ENCODE data around the gene SPRR1A.

SPRR1A gene

DNA sequence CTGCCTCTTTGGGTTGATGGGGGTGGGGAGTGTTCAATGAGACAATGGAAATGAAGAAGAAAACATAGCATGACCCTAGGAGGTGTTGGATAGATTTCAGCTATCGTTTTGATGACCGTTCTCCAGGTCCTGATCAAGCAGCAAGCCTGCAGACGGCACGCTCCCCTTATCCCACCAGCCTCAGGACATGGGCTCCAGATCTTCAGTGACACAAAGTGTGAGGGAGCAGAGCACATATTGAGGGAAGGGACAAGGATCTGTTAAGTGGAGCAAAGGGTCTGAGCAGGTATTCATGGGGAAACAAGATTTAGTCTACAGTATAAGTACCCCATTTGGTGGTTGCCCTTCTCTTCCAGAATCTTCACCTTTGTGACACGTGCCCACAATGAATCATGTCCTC is 32.2 kb upstream of the SPRR1A start:
- no peak overlapping the region for H3K4me3 ChIP-seq (ENCODE audit: low read depth, low read length)
- TF ChIP-seq, protein P1, sequence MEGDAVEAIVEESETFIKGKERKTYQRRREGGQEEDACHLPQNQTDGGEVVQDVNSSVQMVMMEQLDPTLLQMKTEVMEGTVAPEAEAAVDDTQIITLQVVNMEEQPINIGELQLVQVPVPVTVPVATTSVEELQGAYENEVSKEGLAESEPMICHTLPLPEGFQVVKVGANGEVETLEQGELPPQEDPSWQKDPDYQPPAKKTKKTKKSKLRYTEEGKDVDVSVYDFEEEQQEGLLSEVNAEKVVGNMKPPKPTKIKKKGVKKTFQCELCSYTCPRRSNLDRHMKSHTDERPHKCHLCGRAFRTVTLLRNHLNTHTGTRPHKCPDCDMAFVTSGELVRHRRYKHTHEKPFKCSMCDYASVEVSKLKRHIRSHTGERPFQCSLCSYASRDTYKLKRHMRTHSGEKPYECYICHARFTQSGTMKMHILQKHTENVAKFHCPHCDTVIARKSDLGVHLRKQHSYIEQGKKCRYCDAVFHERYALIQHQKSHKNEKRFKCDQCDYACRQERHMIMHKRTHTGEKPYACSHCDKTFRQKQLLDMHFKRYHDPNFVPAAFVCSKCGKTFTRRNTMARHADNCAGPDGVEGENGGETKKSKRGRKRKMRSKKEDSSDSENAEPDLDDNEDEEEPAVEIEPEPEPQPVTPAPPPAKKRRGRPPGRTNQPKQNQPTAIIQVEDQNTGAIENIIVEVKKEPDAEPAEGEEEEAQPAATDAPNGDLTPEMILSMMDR (IDR thresholded peaks at IDR 0.05; ENCODE audit: low read depth, low read length) = no peak
- DNase-seq = no peak

DNA sequence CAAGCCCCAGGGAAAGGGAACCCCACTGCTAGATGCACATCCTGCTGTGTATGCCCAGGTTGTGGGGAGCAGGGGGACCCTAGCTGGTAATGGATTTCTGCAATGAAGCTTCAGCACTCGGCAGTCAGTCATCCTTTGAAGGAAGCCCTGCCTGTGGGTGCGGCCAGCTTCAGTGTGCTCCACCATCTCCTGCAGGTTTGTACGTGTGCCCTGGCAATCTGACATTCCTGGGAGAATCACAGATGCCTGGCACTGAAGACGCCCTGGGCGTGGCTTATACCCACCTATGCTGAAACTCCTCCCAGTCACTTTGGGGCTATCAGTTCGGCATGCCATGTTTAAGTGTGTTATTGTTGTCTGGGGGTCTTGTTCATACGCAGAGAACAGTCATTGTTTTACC is 30.1 kb upstream of the SPRR1A start:
- no peaks in the 10 kb centered on the region for H3K9me3 ChIP-seq
- H3K27me3 ChIP-seq = no peaks in the 10 kb centered on the region
- TF ChIP-seq, protein P1 (IDR thresholded peaks at IDR 0.05; ENCODE audit: low read depth, low read length) = no peak
- no peak overlapping the region for H3K4me3 ChIP-seq (ENCODE audit: low read depth, low read length)
- DNase-seq = no peak
- no peaks in the 10 kb centered on the region for H3K4me1 ChIP-seq
- H3K36me3 ChIP-seq = no peaks in the 10 kb centered on the region

More for the DNA sequence above, 32.2 kb upstream of the SPRR1A start:
- no peaks in the 10 kb centered on the region for H3K4me1 ChIP-seq
- no peaks in the 10 kb centered on the region for H3K27me3 ChIP-seq
- no peaks in the 10 kb centered on the region for H3K36me3 ChIP-seq
- no peaks in the 10 kb centered on the region for H3K9me3 ChIP-seq

DNA sequence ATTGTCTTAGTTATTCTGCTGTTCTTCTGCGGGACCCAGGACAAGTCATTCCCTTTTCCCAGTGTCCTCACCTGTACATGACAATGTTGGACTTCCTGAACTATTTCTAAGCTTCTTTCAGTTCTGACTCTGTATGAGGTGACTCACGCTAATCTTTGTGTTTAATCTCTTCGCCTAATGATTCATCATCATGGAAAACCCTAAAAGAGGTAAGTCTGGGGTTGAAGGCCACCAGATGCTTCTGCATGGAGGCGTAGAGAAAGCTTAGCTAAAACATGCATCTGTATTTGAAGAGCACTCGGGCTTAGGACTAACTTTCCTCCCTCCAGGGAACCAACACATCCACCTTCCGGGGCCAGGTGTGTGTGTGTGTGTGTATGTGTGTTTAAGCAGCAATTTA is 29.4 kb upstream of the SPRR1A start:
- H3K4me1 ChIP-seq = no peaks in the 10 kb centered on the region
- H3K27me3 ChIP-seq = no peaks in the 10 kb centered on the region
- TF ChIP-seq, protein P1 (IDR thresholded peaks at IDR 0.05; ENCODE audit: low read depth, low read length) = no peak
- H3K9me3 ChIP-seq = no peaks in the 10 kb centered on the region
- H3K36me3 ChIP-seq = no peaks in the 10 kb centered on the region
- H3K4me3 ChIP-seq (ENCODE audit: low read depth, low read length) = no peak overlapping the region
- no peak for DNase-seq

DNA sequence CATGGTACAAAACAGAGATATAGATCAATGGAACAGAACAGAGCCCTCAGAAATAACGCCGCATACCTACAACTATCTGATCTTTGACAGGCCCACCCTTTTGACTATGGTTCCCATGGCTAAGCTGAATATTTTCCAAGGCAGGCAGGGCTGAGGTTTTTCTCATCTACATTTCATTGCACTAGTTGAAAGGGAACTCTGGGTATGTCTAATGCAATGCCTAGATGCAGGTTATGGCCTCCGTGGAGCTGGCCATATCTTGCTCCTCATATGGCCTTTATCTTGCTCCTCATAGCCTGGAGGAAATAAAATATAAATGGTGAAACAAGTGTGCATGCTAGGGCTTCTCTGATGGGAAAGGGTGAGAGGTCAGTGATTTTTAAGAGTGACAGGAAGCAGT is 26.3 kb upstream of the SPRR1A start:
- TF ChIP-seq, protein P1 (IDR thresholded peaks at IDR 0.05; ENCODE audit: low read depth, low read length) = no peak
- Histone ChIP-seq H3K27me3 (no peaks in the 10 kb centered on the region), H3K36me3 (no peaks in the 10 kb centered on the region), H3K9me3 (no peaks in the 10 kb centered on the region), H3K4me3 (ENCODE audit: low read depth, low read length) (no peak overlapping the region), H3K4me1 (no peaks in the 10 kb centered on the region)
- no peak for DNase-seq

DNA sequence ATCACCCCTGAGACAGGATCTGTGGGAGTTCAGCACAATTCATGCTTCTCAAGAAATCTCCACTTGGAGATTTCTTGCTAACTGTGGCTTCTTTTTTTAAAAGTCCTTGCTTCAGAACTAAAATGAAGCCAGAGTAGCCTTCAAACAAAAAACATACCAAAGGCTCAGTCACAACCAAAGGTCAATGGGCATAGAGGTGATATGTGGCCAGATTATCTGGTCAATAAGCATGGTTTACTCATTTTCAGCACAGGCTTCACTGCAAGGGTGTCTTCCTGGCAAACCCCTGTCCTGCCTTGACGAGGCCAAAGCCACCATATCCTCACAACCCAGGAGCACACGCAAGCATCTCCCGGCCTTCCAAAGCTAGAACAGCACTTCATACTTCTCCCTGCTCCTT is 24.6 kb upstream of the SPRR1A start:
- no peak overlapping the region for H3K4me3 ChIP-seq (ENCODE audit: low read depth, low read length)
- DNase-seq = no peak
- TF ChIP-seq, protein P1 (IDR thresholded peaks at IDR 0.05; ENCODE audit: low read depth, low read length) = no peak
- H3K4me1 ChIP-seq = no peaks in the 10 kb centered on the region
- no peaks in the 10 kb centered on the region for H3K9me3 ChIP-seq
- H3K36me3 ChIP-seq = no peaks in the 10 kb centered on the region
- H3K27me3 ChIP-seq = no peaks in the 10 kb centered on the region

DNA sequence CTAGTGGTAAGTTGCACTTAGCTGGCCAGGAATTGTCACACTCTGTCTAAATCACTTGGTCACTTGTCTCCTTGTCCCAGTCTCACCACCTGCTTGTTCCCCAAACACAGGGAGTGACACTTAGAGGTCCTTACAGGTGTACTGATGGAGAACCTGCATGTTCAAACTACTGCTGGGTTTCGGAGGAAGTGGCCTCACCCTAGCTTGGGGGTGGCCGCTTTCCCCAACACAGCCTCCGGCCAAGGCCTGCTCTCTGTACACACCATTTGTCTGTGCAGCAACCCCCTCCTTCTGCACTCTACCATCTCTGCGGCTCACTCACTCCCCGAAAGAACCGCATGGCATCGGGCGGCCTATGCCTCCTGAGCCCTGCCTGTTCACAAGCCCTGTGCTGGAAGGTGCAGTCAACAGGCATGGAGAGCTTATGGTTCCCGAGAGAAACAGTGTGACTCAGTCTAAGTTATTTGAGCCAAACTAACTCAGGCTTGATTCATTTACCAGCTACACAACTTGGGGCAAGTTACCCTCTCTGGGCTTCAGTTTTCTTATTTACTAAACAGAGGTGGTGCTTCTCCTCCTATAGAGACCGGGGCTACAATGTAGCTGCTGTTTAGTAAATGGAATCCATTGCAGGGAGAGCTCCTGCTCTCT is 24.0 kb upstream of the SPRR1A start:
- TF ChIP-seq, protein P1 (IDR thresholded peaks at IDR 0.05; ENCODE audit: low read depth, low read length) = no peak
- H3K4me1 ChIP-seq = no peaks in the 10 kb centered on the region
- DNase-seq = no peak
- no peaks in the 10 kb centered on the region for H3K9me3 ChIP-seq
- H3K36me3 ChIP-seq = no peaks in the 10 kb centered on the region
- H3K27me3 ChIP-seq = no peaks in the 10 kb centered on the region
- H3K4me3 ChIP-seq (ENCODE audit: low read depth, low read length) = no peak overlapping the region
